Body of pancreas (tissue), 4 donors: ENCODE data around the gene APOL1. TPM values are rescaled to one million over a fixed set of nuclear protein-coding genes. Genes with fewer than 3 reads are reported as not detected.

ENCODE experiments used
- ATAC-seq: fragments of 150-250 bp; one replicate; pipeline ENCODE4 v1.9.1; 2016
- DNase-seq, 4 donors: peaks; one replicate each; pipeline ENCODE4 v3.0.0-alpha.2; 2019
- H3K27ac ChIP-seq, 4 donors: fragments of 200-600 bp; sonication (generic); 1 replicate in 3 of 4; 2 replicates in 1 of 4; pipeline versions ENCODE4 v1.5.1 to v1.6.1; 2016 to 2019; ENCODE audit warnings: mild to moderate bottlenecking in 1 of 4, mixed read lengths in 1 of 4, moderate library complexity in 1 of 4
- H3K27me3 ChIP-seq, 2 donors: fragments of 200-600 bp; sonication (generic); one replicate each; pipeline ENCODE4 v1.6.0; 2016; ENCODE audit warnings: mild to moderate bottlenecking in 1 of 2
- H3K36me3 ChIP-seq, 2 donors: fragments of 200-600 bp; sonication (generic); replicated peaks in 1 of 2; 2 replicates each; pipeline ENCODE4 v1.5.1; 2016; ENCODE audit warnings: low read depth in 2 of 2; ENCODE audit not compliant: insufficient read depth in 1 of 2
- H3K4me1 ChIP-seq: fragments of 200-600 bp; sonication (generic); one replicate; pipeline ENCODE4 v1.6.0; 2016
- H3K4me3 ChIP-seq, 2 donors: fragments of 200-600 bp; sonication (generic); 1 replicate in 1 of 2; 2 replicates in 1 of 2; pipeline ENCODE4 v1.5.1; 2016 to 2019
- H3K9me3 ChIP-seq, 3 donors: fragments of 200-600 bp; sonication (generic); 1 replicate in 2 of 3; 2 replicates in 1 of 3; pipeline ENCODE4 v1.5.1; 2016
- CTCF ChIP-seq, 7 experiments: fragments of 450-650 bp in 4 of 7; fragments of 200-600 bp in 3 of 7; sonication (generic) in 3 of 7; IDR thresholded peaks; one replicate each; pipeline ENCODE4 v1.5.1; 2016 to 2019; ENCODE audit warnings: antibody characterized with exemption in 7 of 7
- POLR2A ChIP-seq, 3 donors: fragments of 450-650 bp; IDR thresholded peaks; one replicate each; pipeline ENCODE4 v1.6.1; 2016; ENCODE audit warnings: antibody characterized with exemption in 3 of 3, mild to moderate bottlenecking in 2 of 3
- WGBS, 2 donors: methylation state at CpG; one replicate each; pipeline ENCODE4 v1.1.5; 2017; 5-methylcytosine and 5-hydroxymethylcytosine counted together
- intact Hi-C: fragments of 100-400 bp; cut with DNase I; formaldehyde crosslinking; loops from one replicate; pipeline ENCODE4 v1.15.1; 2023
- total RNA-seq, 2 donors: library from RNA; depleted of rRNA; stranded (reverse); fragments of >200 nt; gene quantifications; one replicate each; pipeline ENCODE4 v1.1.0, GENCODE V29; 2016

The APOL1 gene
- total RNA-seq, 2 donors from 2014 or later, result 5.2 to 11.9 TPM

GRCh38 chr22:36220451-36220921 lies 32.4 kb upstream of the APOL1 start:
- intact Hi-C loops, result no loop called here
- ATAC-seq (peak; percentile 53), DNase-seq (peak in 1 of 4 donors; percentile 41)
- H3K27ac ChIP-seq, result no peak overlapping the region
- no peaks in the 10 kb centered on the region for H3K36me3 ChIP-seq
- no peak for TF ChIP-seq POLR2A (IDR thresholded peaks at IDR 0.05)
- no peak for TF ChIP-seq CTCF (IDR thresholded peaks at IDR 0.05)
- WGBS, 2 donors, result 53 to 55% methylated on average over 9 of the region's 9 CpGs
- no peaks in the 10 kb centered on the region for H3K27me3 ChIP-seq
- H3K4me1 ChIP-seq, result no peaks in the 10 kb centered on the region
- no peak overlapping the region for H3K4me3 ChIP-seq
- no peaks in the 10 kb centered on the region for H3K9me3 ChIP-seq

- ATAC-seq, result peak; percentile 66
- intact Hi-C loops, result no loop called here
- peak; percentile 49 to 62 (median 54) for DNase-seq
- Histone ChIP-seq H3K9me3 (no peaks in the 10 kb centered on the region), H3K36me3 (no peaks in the 10 kb centered on the region), H3K27ac (no peak overlapping the region), H3K4me1 (no peaks in the 10 kb centered on the region), H3K4me3 (no peak overlapping the region), H3K27me3 (no peaks in the 10 kb centered on the region)
- 7 to 8% methylated on average over 7 of the region's 7 CpGs for WGBS, 2 donors
- no peak for TF ChIP-seq POLR2A (IDR thresholded peaks at IDR 0.05)
- peak in 6 of 7 experiments; percentile 45 to 64 (median 55) for TF ChIP-seq CTCF (IDR thresholded peaks at IDR 0.05)
Measured at GRCh38 chr22:36221799-36222751, 30.9 kb upstream of the APOL1 start.

- no peaks in the 10 kb centered on the region for H3K27me3 ChIP-seq
- intact Hi-C loops, result no loop called here
- no peak overlapping the region for H3K4me3 ChIP-seq
- no peaks in the 10 kb centered on the region for H3K9me3 ChIP-seq
- H3K27ac ChIP-seq, result no peak overlapping the region
- DNase-seq (no peak), ATAC-seq (no peak)
- 64 to 79% methylated on average over 9 of the region's 9 CpGs for WGBS, 2 donors
- no peaks in the 10 kb centered on the region for H3K4me1 ChIP-seq
- H3K36me3 ChIP-seq, result peaks cover 0 to 2% of the 10 kb centered on the region in 2 donors
- TF ChIP-seq CTCF (IDR thresholded peaks at IDR 0.05), result no peak
- no peak for TF ChIP-seq POLR2A (IDR thresholded peaks at IDR 0.05)
Measured at GRCh38 chr22:36222887-36223450, 30.0 kb upstream of the APOL1 start.

- Histone ChIP-seq H3K9me3 (no peaks in the 10 kb centered on the region), H3K4me1 (no peaks in the 10 kb centered on the region), H3K36me3 (peaks cover 0 to 3% of the 10 kb centered on the region in 2 donors), H3K4me3 (no peak overlapping the region), H3K27ac (no peak overlapping the region), H3K27me3 (no peaks in the 10 kb centered on the region)
- TF ChIP-seq CTCF (IDR thresholded peaks at IDR 0.05) (no peak), POLR2A (IDR thresholded peaks at IDR 0.05) (no peak)
- whole genome bisulfite sequencing, 2 donors, result 76 to 81% methylated on average over 8 of the region's 8 CpGs
- ATAC-seq (no peak), DNase-seq (no peak)
- intact Hi-C loops, result no loop called here
Measured at GRCh38 chr22:36223504-36223903, 29.4 kb upstream of the APOL1 start.
